ENCODE measurements around the gene XRCC5. TPM values are rescaled to one million over a fixed set of nuclear protein-coding genes. Genes with fewer than 3 reads are reported as not detected.
A peak's percentile ranks its signal among the peaks of the same experiment; 100 is the strongest.

Gene XRCC5
- total and polyA plus RNA-seq, 10 donors, result 63.5 to 252 (median 179) TPM

DNA sequence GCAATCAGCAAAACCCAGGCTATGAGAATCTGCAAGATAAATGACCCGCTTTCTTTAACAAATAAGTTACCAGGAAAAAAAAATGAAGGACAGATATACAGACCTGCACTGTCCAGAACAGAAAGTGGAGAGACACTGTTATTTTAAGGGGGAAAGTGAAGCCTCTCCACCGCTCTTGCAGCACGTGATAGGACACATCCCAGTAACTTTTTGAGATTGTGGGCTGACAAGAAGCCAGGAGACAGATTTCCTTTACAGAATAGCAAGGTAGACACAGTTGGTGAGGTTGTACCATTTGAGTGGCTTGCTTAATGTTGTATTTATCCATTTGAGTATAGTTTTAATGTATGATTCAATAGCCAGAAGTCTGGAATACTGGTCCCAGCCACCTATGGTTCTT lies 14.4 kb upstream of the XRCC5 start:
- Histone ChIP-seq H3K4me1 (no peaks in the 10 kb centered on the region), H3K4me3 (no peak overlapping the region), H3K9me3 (no peaks in the 10 kb centered on the region), H3K27me3 (replicated peaks in 1 of 7) (no peaks in the 10 kb centered on the region), H3K36me3 (peaks cover 0 to 11% (median 0%) of the 10 kb centered on the region in 6 donors), H3K27ac (no peak overlapping the region)
- DNase-seq, result no peak
- intact Hi-C loops (cut with DNase I; ENCODE audit: low total_unique reads), result no loop called here
- 80 to 90% (median 87%) methylated on average over 3 of the region's 3 CpGs for WGBS, 5 donors
- TF ChIP-seq, protein P1, sequence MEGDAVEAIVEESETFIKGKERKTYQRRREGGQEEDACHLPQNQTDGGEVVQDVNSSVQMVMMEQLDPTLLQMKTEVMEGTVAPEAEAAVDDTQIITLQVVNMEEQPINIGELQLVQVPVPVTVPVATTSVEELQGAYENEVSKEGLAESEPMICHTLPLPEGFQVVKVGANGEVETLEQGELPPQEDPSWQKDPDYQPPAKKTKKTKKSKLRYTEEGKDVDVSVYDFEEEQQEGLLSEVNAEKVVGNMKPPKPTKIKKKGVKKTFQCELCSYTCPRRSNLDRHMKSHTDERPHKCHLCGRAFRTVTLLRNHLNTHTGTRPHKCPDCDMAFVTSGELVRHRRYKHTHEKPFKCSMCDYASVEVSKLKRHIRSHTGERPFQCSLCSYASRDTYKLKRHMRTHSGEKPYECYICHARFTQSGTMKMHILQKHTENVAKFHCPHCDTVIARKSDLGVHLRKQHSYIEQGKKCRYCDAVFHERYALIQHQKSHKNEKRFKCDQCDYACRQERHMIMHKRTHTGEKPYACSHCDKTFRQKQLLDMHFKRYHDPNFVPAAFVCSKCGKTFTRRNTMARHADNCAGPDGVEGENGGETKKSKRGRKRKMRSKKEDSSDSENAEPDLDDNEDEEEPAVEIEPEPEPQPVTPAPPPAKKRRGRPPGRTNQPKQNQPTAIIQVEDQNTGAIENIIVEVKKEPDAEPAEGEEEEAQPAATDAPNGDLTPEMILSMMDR (IDR thresholded peaks at IDR 0.05 in 8 of 11, conservative IDR thresholded peaks at IDR 0.05 in 3 of 11), result no peak
- TF ChIP-seq POLR2AphosphoS5 (IDR thresholded peaks at IDR 0.05) (no peak), POLR2A (IDR thresholded peaks at IDR 0.05) (no peak)

DNA sequence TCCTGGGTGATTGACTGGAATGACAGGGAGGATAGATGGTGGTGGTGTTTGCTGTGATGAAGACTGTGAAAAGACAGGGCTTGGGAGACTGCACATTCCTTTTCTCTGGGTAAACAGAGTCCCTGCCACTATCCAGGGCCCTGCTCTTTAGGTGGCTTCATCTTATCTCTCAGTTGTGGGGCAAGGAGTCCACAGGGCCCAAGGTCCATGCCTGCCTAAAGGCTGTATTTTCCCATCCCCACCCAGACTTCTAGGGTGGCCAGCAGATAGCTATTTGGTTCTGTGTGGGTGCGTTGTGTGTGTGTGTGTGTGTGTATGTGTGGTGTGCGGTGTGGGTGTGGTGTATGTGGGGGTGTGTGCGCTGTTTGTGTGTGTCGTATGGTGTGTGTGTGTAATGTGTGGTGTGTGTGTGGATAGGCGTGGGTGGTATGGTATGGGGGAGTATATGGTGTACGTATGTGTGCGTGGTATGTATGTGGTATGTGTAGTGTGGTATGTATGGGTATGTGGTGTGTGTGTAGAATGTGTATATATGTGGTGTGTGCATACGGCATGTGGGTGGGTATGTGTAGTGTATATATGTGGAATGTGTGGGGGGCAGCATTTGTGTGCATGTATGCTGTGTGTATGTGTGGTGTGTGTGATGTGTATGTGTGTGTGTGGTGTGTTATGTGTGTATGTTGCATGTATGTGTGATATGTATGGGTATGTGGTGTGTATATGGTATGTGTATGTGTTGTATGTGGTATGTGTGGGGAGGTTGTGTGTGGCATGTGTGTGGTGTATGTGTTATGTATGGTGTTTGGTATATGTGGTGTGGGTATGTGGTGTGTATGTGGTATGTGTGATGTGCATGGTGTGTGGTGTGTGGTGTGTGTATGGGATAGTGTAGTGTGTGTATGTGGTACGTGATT lies 10.5 kb upstream of the XRCC5 start:
- Histone ChIP-seq H3K4me3 (no peak overlapping the region), H3K9me3 (no peaks in the 10 kb centered on the region), H3K4me1 (no peaks in the 10 kb centered on the region), H3K27me3 (replicated peaks in 1 of 7) (no peaks in the 10 kb centered on the region), H3K27ac (no peak overlapping the region), H3K36me3 (peaks cover 0 to 20% (median 3%) of the 10 kb centered on the region in 6 donors)
- no peak for DNase-seq
- WGBS, 5 donors, result 94 to 95% (median 95%) methylated on average over 9 of the region's 9 CpGs
- no peak for TF ChIP-seq POLR2AphosphoS5 (IDR thresholded peaks at IDR 0.05)
- TF ChIP-seq, protein P1 (IDR thresholded peaks at IDR 0.05 in 8 of 11, conservative IDR thresholded peaks at IDR 0.05 in 3 of 11), result peak in 1 of 11 experiments; percentile 7
- intact Hi-C loops (cut with DNase I; ENCODE audit: low total_unique reads), result no loop called here

DNA sequence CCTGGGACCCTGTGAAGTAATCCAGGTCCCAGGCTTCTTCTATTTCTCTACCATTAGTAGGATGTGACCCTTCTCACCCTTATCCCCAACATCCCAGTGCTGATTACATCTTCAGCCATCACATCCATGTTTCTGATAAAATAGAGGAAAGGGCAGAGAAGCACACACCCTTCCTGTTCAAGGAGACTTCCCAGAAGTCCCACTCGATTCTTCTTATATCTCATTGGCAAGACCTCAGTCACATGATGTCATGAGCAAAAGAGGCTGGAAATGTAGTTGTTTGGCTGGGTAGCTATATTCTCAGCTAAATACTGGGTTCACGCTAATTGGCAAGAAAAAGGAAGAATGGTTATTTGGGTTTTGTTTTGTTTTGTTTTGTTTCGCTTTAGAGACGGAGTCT lies 8.0 kb upstream of the XRCC5 start:
- WGBS, 5 donors, result 89 to 92% (median 90%) methylated on average over 4 of the region's 4 CpGs
- no peak overlapping the region for H3K27ac ChIP-seq
- intact Hi-C loops (cut with DNase I; ENCODE audit: low total_unique reads), result no loop called here

DNA sequence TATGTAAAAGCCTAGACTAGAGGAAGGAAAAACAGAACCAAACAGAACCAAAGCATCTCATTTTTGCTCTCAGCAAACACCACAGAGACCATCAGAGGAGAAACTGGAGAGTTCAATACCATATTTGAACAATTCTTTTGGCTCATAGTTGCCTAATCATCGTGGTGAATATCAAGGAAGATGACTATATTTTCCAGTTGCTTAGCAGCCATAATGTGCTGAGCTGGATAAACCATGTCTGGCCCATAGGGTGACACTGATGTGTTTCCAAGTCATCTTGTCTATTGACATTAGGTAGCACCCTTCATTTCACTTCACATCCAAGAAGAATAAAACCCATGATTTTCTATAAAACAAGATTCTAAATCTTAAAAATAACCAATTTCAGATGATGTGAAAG lies 5.9 kb upstream of the XRCC5 start:
- Histone ChIP-seq H3K27ac (no peak overlapping the region), H3K9me3 (no peaks in the 10 kb centered on the region), H3K4me3 (no peak overlapping the region), H3K36me3 (peaks cover 0 to 14% (median 3%) of the 10 kb centered on the region in 6 donors), H3K27me3 (replicated peaks in 1 of 7) (no peaks in the 10 kb centered on the region), H3K4me1 (peaks cover 0 to under 1% (median 0%) of the 10 kb centered on the region in 6 donors)
- TF ChIP-seq, protein P1 (IDR thresholded peaks at IDR 0.05 in 8 of 11, conservative IDR thresholded peaks at IDR 0.05 in 3 of 11), result no peak
- intact Hi-C loops (cut with DNase I; ENCODE audit: low total_unique reads), result no loop called here
- 43 to 69% (median 48%) methylated on average over 1 of the region's 1 CpG for WGBS, 5 donors
- DNase-seq, result no peak

More for the DNA sequence above, 8.0 kb upstream of the XRCC5 start:
- Histone ChIP-seq H3K4me3 (no peak overlapping the region), H3K4me1 (no peaks in the 10 kb centered on the region), H3K9me3 (no peaks in the 10 kb centered on the region), H3K27me3 (replicated peaks in 1 of 7) (no peaks in the 10 kb centered on the region), H3K36me3 (peaks cover 0 to 18% (median 3%) of the 10 kb centered on the region in 6 donors)
- no peak for DNase-seq
- no peak for TF ChIP-seq POLR2AphosphoS5 (IDR thresholded peaks at IDR 0.05)
- TF ChIP-seq, protein P1 (IDR thresholded peaks at IDR 0.05 in 8 of 11, conservative IDR thresholded peaks at IDR 0.05 in 3 of 11), result no peak
- no peak for TF ChIP-seq POLR2A (IDR thresholded peaks at IDR 0.05)
